ENCODE data around the gene PCNX3.

The PCNX3 gene

GRCh38 chr11:65641297-65642013 is 25.9 kb downstream of the PCNX3 start:
- no peak for DNase-seq

- no peak for DNase-seq
These were observed 26.6 kb downstream of the PCNX3 start for GRCh38 chr11:65642014-65642671.

DNA sequence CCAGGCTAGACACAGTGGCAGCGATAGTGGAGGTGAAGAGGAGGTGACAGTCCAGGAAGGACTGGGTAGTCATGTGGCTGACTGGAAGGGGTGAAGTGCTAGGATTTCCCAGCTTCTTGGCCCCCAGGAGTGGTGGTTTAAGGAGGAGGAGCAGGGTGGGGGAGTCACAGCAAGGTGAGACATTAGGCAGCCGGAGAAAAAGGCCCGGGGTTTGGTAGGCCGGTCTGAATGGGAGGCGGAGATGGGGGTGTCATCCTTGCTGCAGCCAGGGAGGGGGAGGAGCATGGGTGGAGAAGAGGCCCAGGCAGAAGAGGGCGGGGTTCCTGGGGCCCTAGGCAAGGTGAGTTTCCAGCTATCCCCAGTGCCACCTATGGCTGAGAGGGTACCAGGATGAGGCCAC is 28.4 kb downstream of the PCNX3 start:
- no peak for DNase-seq

GRCh38 chr11:65644837-65645236 is 29.3 kb downstream of the PCNX3 start:
- no peak for DNase-seq

DNA sequence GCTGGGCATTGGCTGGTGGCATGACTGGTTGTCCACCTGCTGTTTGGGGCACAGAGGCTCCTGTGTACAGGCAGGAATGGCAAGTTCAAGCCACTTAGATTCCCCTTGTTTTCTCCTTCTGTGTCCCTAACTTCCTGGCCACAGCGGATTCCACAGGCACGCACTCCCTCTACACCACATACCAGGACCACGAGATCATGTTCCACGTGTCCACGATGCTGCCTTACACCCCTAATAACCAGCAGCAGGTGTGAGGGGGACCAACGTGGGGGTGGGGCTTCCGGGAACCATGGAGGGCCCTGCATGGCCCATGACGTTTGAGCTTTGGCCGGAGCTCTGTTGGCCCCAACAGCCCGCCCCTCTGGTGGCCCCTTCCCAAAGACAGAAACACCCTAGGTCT is 30.1 kb downstream of the PCNX3 start:
- no peak for DNase-seq

GRCh38 chr11:65646288-65646957 is 30.8 kb downstream of the PCNX3 start:
- no peak for DNase-seq

DNA sequence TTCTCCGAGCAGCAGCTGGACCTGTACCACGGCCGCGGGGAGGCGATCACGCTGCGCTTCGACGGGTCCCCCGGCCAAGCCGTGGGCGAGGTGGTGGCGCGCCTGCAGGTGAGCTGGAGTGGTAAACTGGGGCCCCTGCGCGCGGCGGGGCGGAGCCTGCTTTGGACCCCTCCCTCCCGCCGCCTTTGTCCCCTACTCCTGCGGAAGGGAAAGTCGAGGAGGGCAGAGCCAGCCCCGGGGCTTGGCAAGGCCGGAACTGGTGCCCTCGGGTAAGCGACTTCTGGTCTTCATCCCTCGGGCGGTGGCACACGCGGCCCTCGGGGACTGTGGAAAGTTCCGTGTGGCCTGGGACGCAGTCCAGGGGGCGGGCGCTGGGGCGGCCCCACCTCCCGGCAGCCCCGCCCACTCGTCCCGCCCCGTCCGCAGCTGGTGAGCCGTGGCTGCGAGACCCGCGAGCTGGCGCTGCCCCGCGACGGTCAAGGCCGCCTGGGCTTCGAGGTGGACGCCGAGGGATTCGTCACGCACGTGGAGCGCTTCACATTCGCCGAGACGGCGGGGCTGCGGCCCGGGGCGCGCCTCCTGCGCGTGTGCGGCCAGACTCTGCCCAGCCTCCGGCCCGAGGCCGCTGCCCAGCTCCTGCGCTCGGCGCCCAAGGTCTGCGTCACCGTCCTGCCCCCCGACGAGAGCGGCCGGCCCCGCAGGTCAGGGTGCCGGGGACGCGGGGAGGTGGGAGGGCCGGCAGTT is 31.6 kb downstream of the PCNX3 start:
- peak; percentile 27 for DNase-seq

- DNase-seq = no peak
These were observed 33.5 kb downstream of the PCNX3 start for GRCh38 chr11:65648997-65649493.

- no peak for DNase-seq
These were observed 34.3 kb downstream of the PCNX3 start for GRCh38 chr11:65649656-65650546.

- no peak for DNase-seq
These were observed 35.2 kb downstream of the PCNX3 start for GRCh38 chr11:65650547-65651338.

- no peak for DNase-seq
These were observed 35.7 kb downstream of the PCNX3 start for GRCh38 chr11:65651339-65651588.

DNA sequence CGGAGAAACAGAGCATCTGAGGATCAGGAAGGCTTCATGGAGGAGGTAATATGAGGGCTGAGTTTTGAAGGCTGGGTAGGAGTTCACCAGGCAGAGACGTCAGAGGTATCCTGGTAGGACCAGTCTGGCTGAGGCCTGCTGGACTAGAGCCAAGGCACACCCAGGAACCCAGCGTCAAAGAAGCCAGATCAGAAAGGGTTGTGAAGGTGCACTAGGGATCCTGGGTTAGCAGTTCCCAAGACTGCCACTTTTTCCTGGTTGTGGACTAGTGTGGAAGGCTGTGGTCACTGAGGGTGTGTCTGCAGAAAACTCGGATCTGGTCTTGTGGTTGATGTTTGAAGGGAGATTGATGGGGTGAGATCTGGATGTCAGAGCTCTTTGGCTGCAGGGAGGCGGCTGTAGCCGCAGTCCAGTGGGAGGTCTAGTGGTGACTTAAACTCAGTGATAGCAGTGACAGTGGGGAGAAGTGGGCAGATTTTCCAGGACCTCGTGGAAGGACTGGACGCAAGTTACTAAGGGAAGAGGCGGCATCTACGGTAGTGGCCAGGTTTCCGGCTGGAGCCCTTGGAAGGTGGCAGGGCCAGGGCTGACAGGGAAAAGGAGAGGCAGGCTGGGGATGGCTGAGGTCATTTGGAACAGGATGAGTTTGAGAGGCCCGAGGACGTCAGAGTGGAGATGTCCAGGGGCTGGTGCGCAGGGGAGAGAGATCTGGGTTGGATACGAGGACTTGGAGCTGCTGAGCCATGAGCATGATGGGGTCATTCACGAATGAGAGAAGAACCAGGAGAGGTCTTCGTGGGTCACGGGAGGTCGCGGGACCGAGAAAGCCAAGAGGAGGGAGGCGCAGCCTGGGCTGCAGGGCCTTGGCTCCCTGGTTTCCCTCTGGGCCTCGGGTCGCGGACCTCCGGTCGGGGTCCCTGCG is 36.3 kb downstream of the PCNX3 start:
- peak; percentile 22 for DNase-seq

- DNase-seq = peak; percentile 90
These were observed 37.1 kb downstream of the PCNX3 start for GRCh38 chr11:65652511-65653228.

DNA sequence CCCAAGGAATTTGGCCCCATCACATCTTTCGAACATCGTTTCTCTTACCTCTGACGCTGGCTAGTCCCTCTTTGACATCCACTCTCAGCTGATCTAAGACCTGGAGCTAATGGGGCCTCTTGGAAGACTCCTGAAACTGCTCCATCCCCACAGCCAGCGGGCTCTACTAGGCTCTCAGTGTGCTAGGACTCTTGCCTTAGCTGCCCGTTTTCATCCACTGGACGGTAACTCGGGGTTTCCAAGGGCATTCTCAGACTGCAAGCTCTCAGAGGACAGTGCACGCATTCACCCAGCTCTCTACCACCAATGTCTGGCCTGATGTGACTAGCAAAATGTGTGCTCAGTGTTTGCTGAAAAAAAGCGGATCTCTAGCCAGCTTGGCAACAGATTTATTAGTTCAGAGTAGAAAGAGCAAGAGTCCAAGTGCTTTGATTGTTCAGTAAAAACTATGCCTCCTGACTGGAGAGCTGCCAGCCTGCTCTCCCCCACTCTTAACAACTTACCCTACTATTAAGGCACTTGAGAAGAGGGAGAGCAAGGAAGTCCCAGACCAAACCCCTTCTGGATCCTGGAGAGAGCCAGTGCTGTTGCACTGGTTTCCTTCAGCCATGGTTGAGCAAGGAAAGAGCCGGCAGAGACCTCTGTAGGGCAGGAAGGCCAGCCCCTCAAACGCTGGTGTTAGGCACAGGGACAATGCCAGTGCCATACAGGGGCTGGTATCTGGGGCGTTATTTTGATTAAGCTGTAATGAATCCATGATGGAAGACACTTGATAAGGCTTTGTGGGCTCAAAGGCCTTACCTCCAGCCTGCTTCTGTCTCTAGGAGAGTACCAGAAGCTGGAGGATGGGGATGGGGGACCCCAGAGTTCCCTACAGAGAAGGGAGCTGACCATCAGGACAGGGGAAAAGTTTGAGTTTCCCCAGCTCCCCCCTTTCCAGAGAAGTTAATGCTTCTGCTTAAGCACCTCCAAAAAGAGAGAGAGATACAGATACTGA is 38.0 kb downstream of the PCNX3 start:
- no peak for DNase-seq

- no peak for DNase-seq
These were observed 39.1 kb downstream of the PCNX3 start for GRCh38 chr11:65654375-65655349.

- DNase-seq = no peak
These were observed 40.2 kb downstream of the PCNX3 start for GRCh38 chr11:65655570-65656332.

All from NCI-H345 (cell line).